Right renal pelvis (tissue), 4 donors: ENCODE results near the gene MRPL55. TPM values are rescaled to one million over a fixed set of nuclear protein-coding genes. Genes with fewer than 3 reads are reported as not detected.

Experiments
- DNase-seq, 4 donors: peaks; one replicate each; pipeline ENCODE4 v3.0.0-alpha.2; 2013; ENCODE audit warnings: low read depth in 4 of 4, low spot score in 3 of 4, missing footprints in 1 of 4
- polyA plus RNA-seq, 4 donors: library from polyadenylated mRNA; unstranded; fragments of 120-200 nt; gene quantifications; one replicate each; pipeline ENCODE4 v1.2.1, GENCODE V29; 2013; ENCODE audit not compliant: insufficient read length in 4 of 4

MRPL55 gene
- polyA plus RNA-seq, 4 donors: 38.7 to 54.9 (median 42.9) TPM

GRCh38 chr1:228102791-228103620 is 6.1 kb downstream of the MRPL55 start, which contains the start of gene C1orf35:
TSS of gene C1orf35 (minus strand) at chr1:228103325. CDS start at chr1:228103227, 98 bp downstream.
- peak; percentile 85 to 95 (median 90) for DNase-seq

- DNase-seq: no peak
These were observed 6.9 kb downstream of the MRPL55 start for GRCh38 chr1:228101994-228102790.

GRCh38 chr1:228101614-228101993 is 7.5 kb downstream of the MRPL55 start:
- no peak for DNase-seq

- DNase-seq: no peak
These were observed 8.1 kb downstream of the MRPL55 start for GRCh38 chr1:228100822-228101613.

GRCh38 chr1:228099331-228099732 is 9.8 kb downstream of the MRPL55 start:
- no peak for DNase-seq

GRCh38 chr1:228098323-228098931 is 10.7 kb downstream of the MRPL55 start:
- DNase-seq: no peak

GRCh38 chr1:228097333-228098081 is 11.6 kb downstream of the MRPL55 start:
- no peak for DNase-seq

GRCh38 chr1:228096416-228097332 is 12.4 kb downstream of the MRPL55 start:
- DNase-seq: no peak

- DNase-seq: no peak
These were observed 13.2 kb downstream of the MRPL55 start for GRCh38 chr1:228095938-228096337.

- no peak for DNase-seq
These were observed 13.9 kb downstream of the MRPL55 start for GRCh38 chr1:228095161-228095560.

- DNase-seq: no peak
These were observed 14.6 kb downstream of the MRPL55 start for GRCh38 chr1:228094432-228095016.

- no peak for DNase-seq
These were observed 15.8 kb downstream of the MRPL55 start for GRCh38 chr1:228093050-228093906.

GRCh38 chr1:228092342-228093049 is 16.6 kb downstream of the MRPL55 start:
- no peak for DNase-seq

GRCh38 chr1:228091084-228091483 is 18.0 kb downstream of the MRPL55 start:
- DNase-seq: no peak

GRCh38 chr1:228090613-228091081 is 18.5 kb downstream of the MRPL55 start:
- DNase-seq: no peak

- no peak for DNase-seq
These were observed 19.3 kb downstream of the MRPL55 start for GRCh38 chr1:228089519-228090380.
